Osteoblast (primary cell): ENCODE results near the gene DHX38. TPM values are rescaled to one million over a fixed set of nuclear protein-coding genes. Genes with fewer than 3 reads are reported as not detected.
A peak's percentile ranks its signal among the peaks of the same experiment; 100 is the strongest.

Experiments
- DNase-seq: peaks from one replicate; pipeline ENCODE4 v3.0.0; 2011; ENCODE audit warnings: low spot score, mixed read lengths; ENCODE audit not compliant: insufficient read length; ENCODE audit errors: missing footprints
- H2AFZ ChIP-seq: 2 replicates; pipeline ENCODE4 v1.6.0; 2011; ENCODE audit warnings: mild to moderate bottlenecking, low read length
- H3K27ac ChIP-seq: 2 replicates; pipeline ENCODE4 v1.5.1; 2011; ENCODE audit warnings: mild to moderate bottlenecking, low read depth, low read length, moderate library complexity
- H3K27me3 ChIP-seq: 2 replicates; pipeline ENCODE4 v1.6.0; 2012; ENCODE audit warnings: mild to moderate bottlenecking, control low read depth, inconsistent platforms, low read length, moderate library complexity; ENCODE audit not compliant: insufficient read depth
- H3K36me3 ChIP-seq: 2 replicates; pipeline ENCODE4 v1.5.1; 2011; ENCODE audit warnings: mild to moderate bottlenecking, low read length, control low read depth, moderate library complexity; ENCODE audit not compliant: insufficient read depth
- H3K4me1 ChIP-seq: 2 replicates; pipeline ENCODE4 v1.5.1; 2011; ENCODE audit warnings: mild to moderate bottlenecking, low read length, control low read depth, moderate library complexity; ENCODE audit not compliant: insufficient read depth
- H3K4me2 ChIP-seq: 2 replicates; pipeline ENCODE4 v1.6.0; 2011; ENCODE audit warnings: mild to moderate bottlenecking, low read length; ENCODE audit not compliant: insufficient read depth
- H3K4me3 ChIP-seq: fragments of 200-600 bp; sonication (generic); 3 replicates; pipeline ENCODE4 v1.5.1; 2012; ENCODE audit warnings: mild to moderate bottlenecking, low read length, inconsistent platforms; ENCODE audit not compliant: insufficient read depth
- H3K79me2 ChIP-seq: 2 replicates; pipeline ENCODE4 v1.6.0; 2012; ENCODE audit warnings: mild to moderate bottlenecking, low read length, control low read depth, inconsistent platforms; ENCODE audit not compliant: insufficient read depth
- H3K9me3 ChIP-seq: 2 replicates; pipeline ENCODE4 v1.5.1; 2011; ENCODE audit warnings: low read depth, low read length, control low read depth
- H4K20me1 ChIP-seq: 2 replicates; pipeline ENCODE4 v1.6.0; 2012; ENCODE audit warnings: mild to moderate bottlenecking, low read length, control low read depth; ENCODE audit not compliant: insufficient read depth
- CTCF ChIP-seq: IDR thresholded peaks from 2 replicates; pipeline ENCODE4 v1.5.1; 2011; ENCODE audit warnings: mild to moderate bottlenecking, low read depth, low read length, moderate library complexity; ENCODE audit errors: extremely low read depth
- total RNA-seq: library from RNA; depleted of rRNA; stranded (reverse); fragments of >200 nt; gene quantifications from 2 replicates; pipeline ENCODE4 v1.2.3, GENCODE V29; 2012

DHX38 gene
- total RNA-seq, 1 donor: 51.4 TPM

- H3K27me3 ChIP-seq: no peaks in the 10 kb centered on the region
- no peak overlapping the region for H2AFZ ChIP-seq
- no peaks in the 10 kb centered on the region for H3K4me1 ChIP-seq
- peaks cover 44% of the 10 kb centered on the region for H3K36me3 ChIP-seq
- TF ChIP-seq CTCF: no peak
- H3K4me3 ChIP-seq: no peak overlapping the region
- no peaks in the 10 kb centered on the region for H3K9me3 ChIP-seq
- H3K27ac ChIP-seq: no peak overlapping the region
- H3K79me2 ChIP-seq: no peaks in the 10 kb centered on the region
- H4K20me1 ChIP-seq: no peaks in the 10 kb centered on the region
- no peak overlapping the region for H3K4me2 ChIP-seq
- DNase-seq: peak; percentile 64
Measured at GRCh38 chr16:72112906-72113615, 19.4 kb downstream of the DHX38 start.

DNA sequence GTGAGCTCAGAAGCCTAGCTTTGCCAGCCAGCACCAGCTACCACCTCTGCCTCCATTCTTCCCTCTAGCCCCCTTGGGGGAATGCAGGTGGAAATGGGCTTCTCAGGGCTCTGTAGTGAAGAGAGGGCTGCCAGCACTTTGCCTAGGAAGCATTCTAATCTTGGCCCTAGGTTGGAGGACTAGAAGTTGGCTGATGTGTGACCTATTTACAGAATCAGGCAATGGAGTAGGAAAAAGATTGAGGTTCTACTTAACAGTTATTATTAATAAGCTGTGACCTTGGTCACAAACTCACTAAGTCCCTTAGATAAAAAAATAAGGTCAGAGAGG lies 19.9 kb downstream of the DHX38 start:
- Histone ChIP-seq H3K4me2 (no peak overlapping the region), H2AFZ (no peak overlapping the region), H4K20me1 (no peaks in the 10 kb centered on the region), H3K36me3 (peaks cover 39% of the 10 kb centered on the region), H3K27me3 (no peaks in the 10 kb centered on the region), H3K79me2 (no peaks in the 10 kb centered on the region), H3K27ac (no peak overlapping the region), H3K4me1 (no peaks in the 10 kb centered on the region), H3K4me3 (no peak overlapping the region), H3K9me3 (no peaks in the 10 kb centered on the region)
- DNase-seq: peak; percentile 52
- TF ChIP-seq CTCF: no peak

- no peak for TF ChIP-seq CTCF
- Histone ChIP-seq H3K27me3 (no peaks in the 10 kb centered on the region), H3K4me2 (no peak overlapping the region), H3K9me3 (no peaks in the 10 kb centered on the region), H3K27ac (no peak overlapping the region), H3K79me2 (no peaks in the 10 kb centered on the region), H2AFZ (no peak overlapping the region), H3K4me1 (no peaks in the 10 kb centered on the region), H3K4me3 (no peak overlapping the region), H4K20me1 (no peaks in the 10 kb centered on the region), H3K36me3 (no peaks in the 10 kb centered on the region)
- DNase-seq: no peak
Measured at GRCh38 chr16:72120026-72120425, 26.4 kb downstream of the DHX38 start.

DNA sequence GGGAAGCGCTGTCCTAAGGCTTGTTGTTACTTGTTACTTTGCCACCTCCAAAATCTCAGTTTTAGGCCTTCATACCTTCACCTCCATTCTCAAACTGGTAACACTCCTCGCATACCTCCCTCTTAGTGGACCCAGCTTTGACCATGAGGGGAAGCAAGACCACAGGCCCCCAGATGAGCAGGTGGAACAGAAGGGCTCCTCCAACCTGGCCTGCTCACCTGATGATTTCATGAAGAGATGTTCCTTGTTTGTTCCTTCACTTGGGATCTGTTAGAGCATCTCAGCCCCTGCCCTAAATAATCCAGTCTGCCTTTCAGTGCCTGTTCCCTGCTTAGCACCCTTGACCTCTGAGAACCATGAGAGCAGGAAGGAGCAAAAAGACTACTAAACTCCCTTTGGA lies 28.7 kb downstream of the DHX38 start:
- Histone ChIP-seq H3K36me3 (no peaks in the 10 kb centered on the region), H3K4me1 (no peaks in the 10 kb centered on the region), H4K20me1 (no peaks in the 10 kb centered on the region), H3K4me2 (no peak overlapping the region), H3K9me3 (no peaks in the 10 kb centered on the region), H2AFZ (no peak overlapping the region), H3K27me3 (no peaks in the 10 kb centered on the region), H3K79me2 (no peaks in the 10 kb centered on the region), H3K4me3 (no peak overlapping the region), H3K27ac (no peak overlapping the region)
- no peak for TF ChIP-seq CTCF
- DNase-seq: peak; percentile 29
